Melanocyte of skin (primary cell): Measurements from ENCODE around the gene FGF9. TPM values are rescaled to one million over a fixed set of nuclear protein-coding genes. Genes with fewer than 3 reads are reported as not detected.

Experiments used
- total RNA-seq, 2 donors: library from RNA; depleted of rRNA; stranded (reverse); fragments of >200 nt; gene quantifications; 2 replicates each; pipeline ENCODE4 v1.2.3, GENCODE V29; 2012

The FGF9 gene
- total RNA-seq: not detected

DNA sequence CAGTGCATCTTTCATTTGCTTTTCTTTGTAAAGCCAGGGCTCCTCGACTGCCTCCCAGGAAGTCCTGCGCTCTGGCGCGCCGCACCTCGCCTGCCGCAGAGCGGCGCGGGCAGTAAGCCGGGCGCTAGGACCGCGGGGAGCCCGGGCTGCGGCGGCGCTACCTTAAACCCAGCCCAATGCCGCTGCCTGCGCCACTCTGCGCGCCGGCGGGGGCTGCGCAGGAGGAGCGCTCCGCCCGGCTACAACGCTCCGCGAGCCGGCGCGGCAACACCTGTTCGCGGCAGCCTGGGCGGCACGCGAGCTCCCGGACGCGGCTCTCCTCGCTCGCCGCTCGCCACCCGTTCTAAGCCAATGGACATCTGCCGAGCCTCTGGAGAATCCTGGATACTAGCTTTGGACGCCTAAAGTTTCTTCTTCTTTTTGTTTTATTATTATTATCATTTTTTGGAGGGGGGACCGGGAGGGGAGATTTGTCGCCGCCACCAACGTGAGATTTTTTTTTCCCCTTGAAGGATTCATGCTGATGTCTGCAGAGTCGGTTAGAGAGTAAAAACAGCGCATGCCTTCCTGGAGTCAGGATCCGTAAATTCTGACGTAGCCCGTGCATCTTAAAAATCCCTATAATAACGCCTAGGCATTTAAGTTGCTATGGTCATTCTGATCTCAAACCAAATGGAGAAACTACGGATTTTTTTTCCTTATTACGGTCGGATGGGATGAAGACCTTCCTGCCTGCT is at the start of gene FGF9:
Gene FGF9 (plus strand): TSS at position 191 of the 737 bp plus-strand sequence. CDS start 840 bp downstream, outside the sequence.

Other genes with a start within 250 kb of the FGF9 start
- 10 to 100 TPM; 49.2 to 70.9 TPM for gene ZDHHC20, start 211.8 kb upstream of the FGF9 start, total RNA-seq
- gene MICU2, start 66.9 kb upstream of the FGF9 start, total RNA-seq: 10 to 100 TPM; 37.0 to 55.7 TPM